Measurements from ENCODE around the gene SPPL2A. TPM values are rescaled to one million over a fixed set of nuclear protein-coding genes. Genes with fewer than 3 reads are reported as not detected.

The SPPL2A gene
- total and polyA plus RNA-seq, 10 of the 15 experiments (the other 5 are each of a cell fraction or from before 2014, with no cell fraction given), result 11.3 to 83.8 (median 44.0) TPM

DNA sequence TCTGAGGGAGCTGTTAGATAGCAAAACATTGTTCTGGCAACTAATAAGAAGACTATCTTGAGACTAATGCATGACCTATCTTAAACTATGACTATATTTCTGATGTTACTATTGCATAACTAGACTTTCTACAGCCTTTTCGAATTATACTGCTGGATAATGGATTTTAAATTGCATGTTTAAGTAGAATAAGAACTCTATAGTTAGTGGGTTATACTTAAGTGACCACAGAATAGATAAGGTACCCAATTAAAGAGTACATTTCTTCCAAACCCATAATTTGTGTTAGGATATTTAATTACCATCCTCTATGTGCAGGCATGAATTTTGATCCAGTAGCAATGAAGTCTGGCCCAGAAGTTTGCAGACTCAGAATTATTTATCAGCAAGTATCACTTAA lies 44.6 kb upstream of the SPPL2A start:
- intact Hi-C loops (cut with micrococcal nuclease; ENCODE audit: unreplicated experiment) (no loop called here), in situ Hi-C loops (cut with MboI) (no loop called here)
- DNase-seq (ENCODE audit: low read depth, low spot score) (no peak), ATAC-seq (no peak), FAIRE-seq (no peak)
- H3K36me3 ChIP-seq (ENCODE audit: control insufficient read depth in 2 of 2, insufficient read depth in 2 of 2, low read length in 1 of 2), result no peaks in the 10 kb centered on the region
- ChIA-PET SMC1A (ENCODE audit: uncharacterized antibody, unreplicated experiment) (no interaction called here), CTCF (interaction anchor here (1.3 kb wide), 1 partner anchor 12 kb away, joined by 3 read pairs; no protein-coding TSS in a partner anchor), POLR2A (no interaction called here), RAD21 (ENCODE audit: unreplicated experiment) (no interaction called here)
- H3K9me3 ChIP-seq (replicated peaks; ENCODE audit: control insufficient read depth, insufficient read depth, low read length), result no peaks in the 10 kb centered on the region
- no peak overlapping the region for H3K27ac ChIP-seq (ENCODE audit: control insufficient read depth, insufficient read depth)
- TF ChIP-seq TAF1 (IDR thresholded peaks at IDR 0.05; ENCODE audit: borderline replicate concordance, low read depth, low read length) (no peak), EZH2 (IDR thresholded peaks at IDR 0.05; ENCODE audit: borderline replicate concordance, control insufficient read depth, low read depth, low read length) (no peak), SIX5 (IDR thresholded peaks at IDR 0.05; ENCODE audit: low read depth, low read length, severe bottlenecking) (no peak), SP1 (IDR thresholded peaks at IDR 0.05; ENCODE audit: low read depth, low read length) (no peak), YY1 (IDR thresholded peaks at IDR 0.05; ENCODE audit: low read depth, low read length) (no peak), FOXM1 (IDR thresholded peaks at IDR 0.05; ENCODE audit: low read depth, low read length) (no peak), MXI1 (IDR thresholded peaks at IDR 0.05; ENCODE audit: low read depth, low read length) (no peak), CREM (IDR thresholded peaks at IDR 0.05; ENCODE audit: low read depth) (no peak), GABPA (IDR thresholded peaks at IDR 0.05; ENCODE audit: low read depth) (no peak), RB1 (IDR thresholded peaks at IDR 0.05; ENCODE audit: borderline replicate concordance) (no peak), RUNX3 (IDR thresholded peaks at IDR 0.05; ENCODE audit: low read length) (no peak), LARP7 (IDR thresholded peaks at IDR 0.05) (no peak), STAT1 (conservative IDR thresholded peaks at IDR 0.05) (no peak)
- TF ChIP-seq, protein P1, sequence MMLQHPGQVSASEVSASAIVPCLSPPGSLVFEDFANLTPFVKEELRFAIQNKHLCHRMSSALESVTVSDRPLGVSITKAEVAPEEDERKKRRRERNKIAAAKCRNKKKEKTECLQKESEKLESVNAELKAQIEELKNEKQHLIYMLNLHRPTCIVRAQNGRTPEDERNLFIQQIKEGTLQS (IDR thresholded peaks at IDR 0.05; ENCODE audit: borderline replicate concordance, extremely low read depth, low read depth, low read length), result no peak
- TF ChIP-seq, protein P2, sequence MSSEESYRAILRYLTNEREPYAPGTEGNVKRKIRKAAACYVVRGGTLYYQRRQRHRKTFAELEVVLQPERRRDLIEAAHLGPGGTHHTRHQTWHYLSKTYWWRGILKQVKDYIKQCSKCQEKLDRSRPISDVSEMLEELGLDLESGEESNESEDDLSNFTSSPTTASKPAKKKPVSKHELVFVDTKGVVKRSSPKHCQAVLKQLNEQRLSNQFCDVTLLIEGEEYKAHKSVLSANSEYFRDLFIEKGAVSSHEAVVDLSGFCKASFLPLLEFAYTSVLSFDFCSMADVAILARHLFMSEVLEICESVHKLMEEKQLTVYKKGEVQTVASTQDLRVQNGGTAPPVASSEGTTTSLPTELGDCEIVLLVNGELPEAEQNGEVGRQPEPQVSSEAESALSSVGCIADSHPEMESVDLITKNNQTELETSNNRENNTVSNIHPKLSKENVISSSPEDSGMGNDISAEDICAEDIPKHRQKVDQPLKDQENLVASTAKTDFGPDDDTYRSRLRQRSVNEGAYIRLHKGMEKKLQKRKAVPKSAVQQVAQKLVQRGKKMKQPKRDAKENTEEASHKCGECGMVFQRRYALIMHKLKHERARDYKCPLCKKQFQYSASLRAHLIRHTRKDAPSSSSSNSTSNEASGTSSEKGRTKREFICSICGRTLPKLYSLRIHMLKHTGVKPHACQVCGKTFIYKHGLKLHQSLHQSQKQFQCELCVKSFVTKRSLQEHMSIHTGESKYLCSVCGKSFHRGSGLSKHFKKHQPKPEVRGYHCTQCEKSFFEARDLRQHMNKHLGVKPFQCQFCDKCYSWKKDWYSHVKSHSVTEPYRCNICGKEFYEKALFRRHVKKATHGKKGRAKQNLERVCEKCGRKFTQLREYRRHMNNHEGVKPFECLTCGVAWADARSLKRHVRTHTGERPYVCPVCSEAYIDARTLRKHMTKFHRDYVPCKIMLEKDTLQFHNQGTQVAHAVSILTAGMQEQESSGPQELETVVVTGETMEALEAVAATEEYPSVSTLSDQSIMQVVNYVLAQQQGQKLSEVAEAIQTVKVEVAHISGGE (CRISPR knock-in tag; IDR thresholded peaks at IDR 0.05), result no peak
- TF ChIP-seq, protein P3, sequence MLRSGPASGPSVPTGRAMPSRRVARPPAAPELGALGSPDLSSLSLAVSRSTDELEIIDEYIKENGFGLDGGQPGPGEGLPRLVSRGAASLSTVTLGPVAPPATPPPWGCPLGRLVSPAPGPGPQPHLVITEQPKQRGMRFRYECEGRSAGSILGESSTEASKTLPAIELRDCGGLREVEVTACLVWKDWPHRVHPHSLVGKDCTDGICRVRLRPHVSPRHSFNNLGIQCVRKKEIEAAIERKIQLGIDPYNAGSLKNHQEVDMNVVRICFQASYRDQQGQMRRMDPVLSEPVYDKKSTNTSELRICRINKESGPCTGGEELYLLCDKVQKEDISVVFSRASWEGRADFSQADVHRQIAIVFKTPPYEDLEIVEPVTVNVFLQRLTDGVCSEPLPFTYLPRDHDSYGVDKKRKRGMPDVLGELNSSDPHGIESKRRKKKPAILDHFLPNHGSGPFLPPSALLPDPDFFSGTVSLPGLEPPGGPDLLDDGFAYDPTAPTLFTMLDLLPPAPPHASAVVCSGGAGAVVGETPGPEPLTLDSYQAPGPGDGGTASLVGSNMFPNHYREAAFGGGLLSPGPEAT (IDR thresholded peaks at IDR 0.05; ENCODE audit: low read depth), result no peak
- TF ChIP-seq, protein P4, sequence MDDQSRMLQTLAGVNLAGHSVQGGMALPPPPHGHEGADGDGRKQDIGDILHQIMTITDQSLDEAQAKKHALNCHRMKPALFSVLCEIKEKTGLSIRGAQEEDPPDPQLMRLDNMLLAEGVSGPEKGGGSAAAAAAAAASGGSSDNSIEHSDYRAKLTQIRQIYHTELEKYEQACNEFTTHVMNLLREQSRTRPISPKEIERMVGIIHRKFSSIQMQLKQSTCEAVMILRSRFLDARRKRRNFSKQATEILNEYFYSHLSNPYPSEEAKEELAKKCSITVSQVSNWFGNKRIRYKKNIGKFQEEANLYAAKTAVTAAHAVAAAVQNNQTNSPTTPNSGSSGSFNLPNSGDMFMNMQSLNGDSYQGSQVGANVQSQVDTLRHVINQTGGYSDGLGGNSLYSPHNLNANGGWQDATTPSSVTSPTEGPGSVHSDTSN (IDR thresholded peaks at IDR 0.05; ENCODE audit: insufficient replicate concordance, low read depth, low read length), result no peak
- H3K4me3 ChIP-seq, result no peak overlapping the region
- no peaks in the 10 kb centered on the region for H3K27me3 ChIP-seq (replicated peaks in 1 of 2; ENCODE audit: control insufficient read depth in 2 of 2, insufficient read depth in 2 of 2, low read length in 1 of 2)
- no peak overlapping the region for H2AFZ ChIP-seq (ENCODE audit: control insufficient read depth, low read depth, low read length)
- no peak overlapping the region for H3K9ac ChIP-seq (ENCODE audit: control insufficient read depth, insufficient read depth, low read length)
- no peak overlapping the region for H3K4me2 ChIP-seq (ENCODE audit: control insufficient read depth, insufficient read depth)
- no peaks in the 10 kb centered on the region for H3K4me1 ChIP-seq (ENCODE audit: control insufficient read depth, insufficient read depth, low read length)
- WGBS (ENCODE audit: insufficient coverage, insufficient replicate concordance, low lambda C conversion rate, missing lambda C conversion rate), result 4% methylated on average over 1 of the region's 1 CpG
- no peaks in the 10 kb centered on the region for H3K79me2 ChIP-seq (ENCODE audit: control insufficient read depth, insufficient read depth, low read length)
- BruUV-seq (replicated peaks), result no TSS peak
- H4K20me1 ChIP-seq (ENCODE audit: control insufficient read depth, insufficient read depth), result no peaks in the 10 kb centered on the region

Measured in GM12878 (cell line).